GM12878 (cell line): ENCODE data around the gene GYPC. TPM values are rescaled to one million over a fixed set of nuclear protein-coding genes. Genes with fewer than 3 reads are reported as not detected.

Source experiments
- ATAC-seq: fragments of 200-7000 bp; cut with Tn5 transposase; 3 replicates; pipeline ENCODE4 v1.9.1; 2020; ENCODE audit warnings: mild to moderate bottlenecking, moderate library complexity
- BruUV-seq: library from RNA; stranded (reverse); fragments of 400-500 nt; replicated peaks from 2 replicates; lab custom pipeline; 2021; lab: Mats Ljungman, UMichigan
- CTCF ChIA-PET: fragments of 300-600 bp; sonication (Branson Sonifier 250); formaldehyde crosslinking; extraction: SDS; loops from one replicate; lab custom pipeline; 2021; ENCODE audit warnings: inconsistent platforms; lab: Yijun Ruan, JAX
- POLR2A ChIA-PET: fragments of 350-600 bp; formaldehyde crosslinking; extraction: SDS; loops from one replicate; lab custom pipeline; 2021; ENCODE audit warnings: inconsistent platforms; lab: Charles Lee
- RAD21 ChIA-PET: fragments of 300-600 bp; sonication (Branson Sonifier 250); formaldehyde crosslinking; loops from one replicate; lab custom pipeline; 2023; ENCODE audit warnings: antibody characterized with exemption; ENCODE audit not compliant: unreplicated experiment; lab: Charles Lee
- SMC1A ChIA-PET: fragments of 300-600 bp; sonication (Branson Sonifier 250); formaldehyde crosslinking; loops from one replicate; lab custom pipeline; 2023; ENCODE audit not compliant: unreplicated experiment, uncharacterized antibody; lab: Charles Lee
- DNase-seq: peaks from one replicate; pipeline ENCODE4 v3.0.0-alpha.2; 2011; ENCODE audit warnings: low read depth, low spot score
- FAIRE-seq: peaks from 3 replicates; lab custom pipeline; 2011; peaks lifted over from hg19 to GRCh38; lab: Jason Lieb, UNC
- H2AFZ ChIP-seq: 2 replicates; pipeline ENCODE4 v1.6.0; 2011; ENCODE audit warnings: low read depth, low read length, control low read depth; ENCODE audit not compliant: control insufficient read depth
- H3K27ac ChIP-seq: 2 replicates; pipeline ENCODE4 v1.5.1; 2011; ENCODE audit warnings: control low read depth; ENCODE audit not compliant: control insufficient read depth, insufficient read depth
- H3K27me3 ChIP-seq, 2 experiments: replicated peaks in 1 of 2; 2 replicates each; pipeline versions ENCODE4 v1.6.0 to v1.6.1; 2011; ENCODE audit warnings: low read length in 1 of 2; ENCODE audit not compliant: control insufficient read depth in 2 of 2, insufficient read depth in 2 of 2
- H3K36me3 ChIP-seq, 2 experiments: 2 replicates each; pipeline ENCODE4 v1.5.1; 2011; ENCODE audit warnings: low read length in 1 of 2; ENCODE audit not compliant: control insufficient read depth in 2 of 2, insufficient read depth in 2 of 2
- H3K4me1 ChIP-seq: 2 replicates; pipeline ENCODE4 v1.6.1; 2011; ENCODE audit warnings: mild to moderate bottlenecking, low read length, moderate library complexity, mixed read lengths; ENCODE audit not compliant: control insufficient read depth, insufficient read depth
- H3K4me2 ChIP-seq: 2 replicates; pipeline ENCODE4 v1.6.0; 2011; ENCODE audit warnings: control low read depth; ENCODE audit not compliant: control insufficient read depth, insufficient read depth
- H3K4me3 ChIP-seq: fragments of 200-600 bp; sonication (generic); 2 replicates; pipeline ENCODE4 v1.5.1; 2016
- H3K79me2 ChIP-seq: 2 replicates; pipeline ENCODE4 v1.6.0; 2011; ENCODE audit warnings: low read length; ENCODE audit not compliant: control insufficient read depth, insufficient read depth
- H3K9ac ChIP-seq: 2 replicates; pipeline ENCODE4 v1.8.0; 2011; ENCODE audit warnings: low read length, control low read depth, mixed read lengths; ENCODE audit not compliant: control insufficient read depth, insufficient read depth
- H3K9me3 ChIP-seq: replicated peaks from 3 replicates; pipeline ENCODE4 v1.5.1; 2011; ENCODE audit warnings: mild to moderate bottlenecking, low read length; ENCODE audit not compliant: control insufficient read depth, insufficient read depth
- H4K20me1 ChIP-seq: 2 replicates; pipeline ENCODE4 v1.6.0; 2011; ENCODE audit not compliant: control insufficient read depth, insufficient read depth
- BACH1 ChIP-seq: fragments of 450-650 bp; IDR thresholded peaks from 2 replicates; pipeline ENCODE4 v1.6.1; 2017; ENCODE audit warnings: mild to moderate bottlenecking, borderline replicate concordance
- ESRRA ChIP-seq: IDR thresholded peaks from 2 replicates; pipeline ENCODE4 v1.6.1; 2012; ENCODE audit warnings: mild to moderate bottlenecking, low read length, improper control_type of control experiment
- FOS ChIP-seq: IDR thresholded peaks from 3 replicates; pipeline ENCODE4 v1.6.1; 2011; ENCODE audit warnings: borderline replicate concordance; ENCODE audit not compliant: insufficient read length; ENCODE audit errors: extremely low read depth
- MEF2A ChIP-seq: IDR thresholded peaks from 2 replicates; pipeline ENCODE4 v1.6.1; 2011; ENCODE audit warnings: low read depth, mild to moderate bottlenecking, low read length, moderate library complexity; ENCODE audit not compliant: insufficient read depth
- NFXL1 ChIP-seq: fragments of 450-650 bp; IDR thresholded peaks from 2 replicates; pipeline ENCODE4 v1.6.1; 2017; ENCODE audit warnings: antibody characterized with exemption, mild to moderate bottlenecking, borderline replicate concordance
- NFYA ChIP-seq: IDR thresholded peaks from 2 replicates; pipeline ENCODE4 v1.6.1; 2011; ENCODE audit warnings: low read depth, mild to moderate bottlenecking, low read length, improper control_type of control experiment, borderline replicate concordance
- POLR2A ChIP-seq: IDR thresholded peaks from 2 replicates; pipeline ENCODE4 v1.6.1; 2011; ENCODE audit warnings: low read depth, mild to moderate bottlenecking, low read length
- POLR2AphosphoS2 ChIP-seq: IDR thresholded peaks from 2 replicates; pipeline ENCODE4 v1.6.1; 2011; ENCODE audit warnings: low read depth, mild to moderate bottlenecking, low read length, improper control_type of control experiment, moderate library complexity
- RB1 ChIP-seq: fragments of 450-650 bp; formaldehyde crosslinking; IDR thresholded peaks from 2 replicates; pipeline ENCODE4 v1.6.1; 2017; ENCODE audit warnings: mild to moderate bottlenecking, borderline replicate concordance
- RELA ChIP-seq: fragments of 450-650 bp; IDR thresholded peaks from 2 replicates; pipeline ENCODE4 v1.8.0; 2014; ENCODE audit warnings: borderline replicate concordance; ENCODE audit not compliant: partially characterized antibody
- SMARCA5 ChIP-seq: fragments of 450-650 bp; IDR thresholded peaks from 2 replicates; pipeline ENCODE4 v1.6.1; 2017; ENCODE audit warnings: mild to moderate bottlenecking
- ZBED1 ChIP-seq: IDR thresholded peaks from 2 replicates; pipeline ENCODE4 v1.6.1; 2016; ENCODE audit warnings: borderline replicate concordance
- WGBS: methylation state at CpG from one replicate; pipeline ENCODE4 v1.1.6; 2016; ENCODE audit warnings: low lambda C conversion rate; ENCODE audit not compliant: insufficient replicate concordance, insufficient coverage; ENCODE audit errors: missing lambda C conversion rate; 5-methylcytosine and 5-hydroxymethylcytosine counted together
- in situ Hi-C: fragments of 300-500 bp; cut with MboI; formaldehyde crosslinking; loops from 9 replicates; pipeline ENCODE4 v1.14.3; 2018; ENCODE audit warnings: mixed read lengths
- intact Hi-C: fragments of 100-400 bp; cut with micrococcal nuclease; formaldehyde crosslinking; loops from one replicate; pipeline ENCODE4 v1.14.2; 2022; ENCODE audit not compliant: unreplicated experiment
- polyA plus RNA-seq, 11 experiments: library from polyadenylated mRNA; depleted of rRNA in 4 of 11; unstranded in 6 of 11; stranded (reverse) in 5 of 11; fragments of >200 nt; fragmentation: Nextera tagmentation in 4 of 11; fragmentation: Illumina TruSeq in 1 of 11; extraction: Ambion mirVana in 4 of 11; extraction: Trizol in 1 of 11; gene quantifications; 1 replicate in 1 of 11; 2 replicates in 10 of 11; pipeline versions ENCODE4 v1.2.1 to v1.2.3, GENCODE V29; 2011 to 2016; ENCODE audit warnings: inconsistent platforms in 2 of 11, missing spikeins in 2 of 11, low read depth in 1 of 11
- total RNA-seq, 4 experiments: library from RNA; depleted of rRNA in 3 of 4; stranded (reverse); fragments of >200 nt in 3 of 4; fragmentation: Illumina TruSeq in 1 of 4; extraction: Trizol in 1 of 4; gene quantifications; 2 replicates each; pipeline versions ENCODE4 v1.2.1 to v1.2.3, GENCODE V29; 2013 to 2021
- TF ChIP-seq, protein P1 (sequence below): IDR thresholded peaks from 2 replicates; pipeline ENCODE4 v1.6.1; 2012; ENCODE audit warnings: low read depth, low read length, improper control_type of control experiment
- TF ChIP-seq, protein P2 (sequence below): fragments of 450-650 bp; IDR thresholded peaks from 2 replicates; pipeline ENCODE4 v1.6.1; 2017; ENCODE audit warnings: mild to moderate bottlenecking, moderate library complexity
- TF ChIP-seq, protein P3 (sequence below): fragments of 450-650 bp; IDR thresholded peaks from 2 replicates; pipeline ENCODE4 v1.6.1; 2017; ENCODE audit warnings: borderline replicate concordance

GYPC gene
- total and polyA plus RNA-seq, 10 of the 15 experiments (the other 5 are each of a cell fraction or from before 2014, with no cell fraction given): 26.2 to 150 (median 81.4) TPM

GRCh38 chr2:126715111-126715510 is 59.2 kb downstream of the GYPC start:
- Histone ChIP-seq H3K27ac (no peak overlapping the region), H2AFZ (no peak overlapping the region), H3K4me3 (no peak overlapping the region), H3K4me1 (no peaks in the 10 kb centered on the region), H3K4me2 (no peak overlapping the region), H3K36me3 (no peaks in the 10 kb centered on the region), H4K20me1 (no peaks in the 10 kb centered on the region), H3K9me3 (no peaks in the 10 kb centered on the region), H3K79me2 (no peaks in the 10 kb centered on the region), H3K9ac (no peak overlapping the region), H3K27me3 (no peaks in the 10 kb centered on the region; a peak in 1 of 4 replicates)
- DNase-seq: no peak
- no peak for FAIRE-seq
- no peak for TF ChIP-seq NFYA
- TF ChIP-seq, protein P1, sequence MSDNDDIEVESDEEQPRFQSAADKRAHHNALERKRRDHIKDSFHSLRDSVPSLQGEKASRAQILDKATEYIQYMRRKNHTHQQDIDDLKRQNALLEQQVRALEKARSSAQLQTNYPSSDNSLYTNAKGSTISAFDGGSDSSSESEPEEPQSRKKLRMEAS: no peak
- TF ChIP-seq SMARCA5: no peak
- no peak for TF ChIP-seq RB1
- TF ChIP-seq, protein P2, sequence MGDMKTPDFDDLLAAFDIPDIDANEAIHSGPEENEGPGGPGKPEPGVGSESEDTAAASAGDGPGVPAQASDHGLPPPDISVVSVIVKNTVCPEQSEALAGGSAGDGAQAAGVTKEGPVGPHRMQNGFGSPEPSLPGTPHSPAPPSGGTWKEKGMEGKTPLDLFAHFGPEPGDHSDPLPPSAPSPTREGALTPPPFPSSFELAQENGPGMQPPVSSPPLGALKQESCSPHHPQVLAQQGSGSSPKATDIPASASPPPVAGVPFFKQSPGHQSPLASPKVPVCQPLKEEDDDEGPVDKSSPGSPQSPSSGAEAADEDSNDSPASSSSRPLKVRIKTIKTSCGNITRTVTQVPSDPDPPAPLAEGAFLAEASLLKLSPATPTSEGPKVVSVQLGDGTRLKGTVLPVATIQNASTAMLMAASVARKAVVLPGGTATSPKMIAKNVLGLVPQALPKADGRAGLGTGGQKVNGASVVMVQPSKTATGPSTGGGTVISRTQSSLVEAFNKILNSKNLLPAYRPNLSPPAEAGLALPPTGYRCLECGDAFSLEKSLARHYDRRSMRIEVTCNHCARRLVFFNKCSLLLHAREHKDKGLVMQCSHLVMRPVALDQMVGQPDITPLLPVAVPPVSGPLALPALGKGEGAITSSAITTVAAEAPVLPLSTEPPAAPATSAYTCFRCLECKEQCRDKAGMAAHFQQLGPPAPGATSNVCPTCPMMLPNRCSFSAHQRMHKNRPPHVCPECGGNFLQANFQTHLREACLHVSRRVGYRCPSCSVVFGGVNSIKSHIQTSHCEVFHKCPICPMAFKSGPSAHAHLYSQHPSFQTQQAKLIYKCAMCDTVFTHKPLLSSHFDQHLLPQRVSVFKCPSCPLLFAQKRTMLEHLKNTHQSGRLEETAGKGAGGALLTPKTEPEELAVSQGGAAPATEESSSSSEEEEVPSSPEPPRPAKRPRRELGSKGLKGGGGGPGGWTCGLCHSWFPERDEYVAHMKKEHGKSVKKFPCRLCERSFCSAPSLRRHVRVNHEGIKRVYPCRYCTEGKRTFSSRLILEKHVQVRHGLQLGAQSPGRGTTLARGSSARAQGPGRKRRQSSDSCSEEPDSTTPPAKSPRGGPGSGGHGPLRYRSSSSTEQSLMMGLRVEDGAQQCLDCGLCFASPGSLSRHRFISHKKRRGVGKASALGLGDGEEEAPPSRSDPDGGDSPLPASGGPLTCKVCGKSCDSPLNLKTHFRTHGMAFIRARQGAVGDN: no peak
- no peak for TF ChIP-seq RELA
- no peak for TF ChIP-seq BACH1
- TF ChIP-seq ZBED1: no peak
- TF ChIP-seq ESRRA: no peak
- TF ChIP-seq NFXL1: no peak
- no peak for TF ChIP-seq POLR2A
- TF ChIP-seq FOS: no peak
- TF ChIP-seq POLR2AphosphoS2: no peak
- TF ChIP-seq MEF2A: no peak
- TF ChIP-seq, protein P3, sequence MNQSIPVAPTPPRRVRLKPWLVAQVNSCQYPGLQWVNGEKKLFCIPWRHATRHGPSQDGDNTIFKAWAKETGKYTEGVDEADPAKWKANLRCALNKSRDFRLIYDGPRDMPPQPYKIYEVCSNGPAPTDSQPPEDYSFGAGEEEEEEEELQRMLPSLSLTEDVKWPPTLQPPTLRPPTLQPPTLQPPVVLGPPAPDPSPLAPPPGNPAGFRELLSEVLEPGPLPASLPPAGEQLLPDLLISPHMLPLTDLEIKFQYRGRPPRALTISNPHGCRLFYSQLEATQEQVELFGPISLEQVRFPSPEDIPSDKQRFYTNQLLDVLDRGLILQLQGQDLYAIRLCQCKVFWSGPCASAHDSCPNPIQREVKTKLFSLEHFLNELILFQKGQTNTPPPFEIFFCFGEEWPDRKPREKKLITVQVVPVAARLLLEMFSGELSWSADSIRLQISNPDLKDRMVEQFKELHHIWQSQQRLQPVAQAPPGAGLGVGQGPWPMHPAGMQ: no peak
- ChIA-PET RAD21 (no interaction called here), SMC1A (no interaction called here), POLR2A (interaction anchor here (0.6 kb wide), 1 partner anchor 1603 kb away, joined by 5 read pairs; no protein-coding TSS in a partner anchor), CTCF (no interaction called here)
- 1% methylated on average over 3 of the region's 3 CpGs for WGBS
- in situ Hi-C loops (no loop called here), intact Hi-C loops (no loop called here)
- no peak for ATAC-seq
- no TSS peak for BruUV-seq
